ENCODE data around the gene SLC22A4. TPM values are rescaled to one million over a fixed set of nuclear protein-coding genes. Genes with fewer than 3 reads are reported as not detected.

SLC22A4 gene
- 0.12 and 0.25 TPM in 2 replicates for total RNA-seq

- intact Hi-C loops (cut with micrococcal nuclease), result loop anchor here (1.0 to 5.0 kb wide), 4 partner anchors 41 to 203 kb away; partner anchors contain the start of gene SLC22A5
These were observed at the start of gene SLC22A4 for GRCh38 chr5:132293992-132294727. Gene SLC22A4 (plus strand): TSS chr5:132294394. CDS start chr5:132294617, 223 bp downstream.

- intact Hi-C loops (cut with micrococcal nuclease), result no loop called here
These were observed 48.6 kb upstream of the SLC22A4 start for GRCh38 chr5:132245593-132245992.

GRCh38 chr5:132246806-132247205 is 47.4 kb upstream of the SLC22A4 start:
- intact Hi-C loops (cut with micrococcal nuclease), result no loop called here

GRCh38 chr5:132250547-132250946 is 43.6 kb upstream of the SLC22A4 start:
- intact Hi-C loops (cut with micrococcal nuclease), result no loop called here

- intact Hi-C loops (cut with micrococcal nuclease), result no loop called here
These were observed 42.9 kb upstream of the SLC22A4 start for GRCh38 chr5:132251220-132251725.

- intact Hi-C loops (cut with micrococcal nuclease), result no loop called here
These were observed 41.2 kb upstream of the SLC22A4 start for GRCh38 chr5:132253008-132253441.

GRCh38 chr5:132253452-132254320 is 40.5 kb upstream of the SLC22A4 start:
- intact Hi-C loops (cut with micrococcal nuclease), result no loop called here

GRCh38 chr5:132254321-132254977 is 39.7 kb upstream of the SLC22A4 start:
- intact Hi-C loops (cut with micrococcal nuclease), result no loop called here

- intact Hi-C loops (cut with micrococcal nuclease), result no loop called here
These were observed 38.0 kb upstream of the SLC22A4 start for GRCh38 chr5:132256086-132256782.

- intact Hi-C loops (cut with micrococcal nuclease), result no loop called here
These were observed 37.4 kb upstream of the SLC22A4 start for GRCh38 chr5:132256783-132257130.

GRCh38 chr5:132257131-132258101 is 36.8 kb upstream of the SLC22A4 start, which contains the start of gene PDLIM4:
Gene PDLIM4 (plus strand): TSS chr5:132257696. CDS start chr5:132257735, 39 bp downstream.
- intact Hi-C loops (cut with micrococcal nuclease), result no loop called here

GRCh38 chr5:132258102-132259068 is 35.8 kb upstream of the SLC22A4 start:
- intact Hi-C loops (cut with micrococcal nuclease), result no loop called here

GRCh38 chr5:132259069-132259851 is 34.9 kb upstream of the SLC22A4 start:
- intact Hi-C loops (cut with micrococcal nuclease), result no loop called here

GRCh38 chr5:132260051-132260450 is 34.1 kb upstream of the SLC22A4 start:
- intact Hi-C loops (cut with micrococcal nuclease), result no loop called here

- intact Hi-C loops (cut with micrococcal nuclease), result loop anchor here (1.0 kb wide), 1 partner anchor 18 kb away; no protein-coding TSS in a partner anchor
These were observed 33.3 kb upstream of the SLC22A4 start for GRCh38 chr5:132260714-132261551.
